ENCODE results near the gene SSX2IP. TPM values are rescaled to one million over a fixed set of nuclear protein-coding genes. Genes with fewer than 3 reads are reported as not detected.
"Not testable (repeated sequence)": the region's sequence is repeated elsewhere in the genome, so short reads cannot be mapped to it uniquely, and the experiment has no call there.

Gene SSX2IP
- total RNA-seq, 1 donor = 40.3 TPM

DNA sequence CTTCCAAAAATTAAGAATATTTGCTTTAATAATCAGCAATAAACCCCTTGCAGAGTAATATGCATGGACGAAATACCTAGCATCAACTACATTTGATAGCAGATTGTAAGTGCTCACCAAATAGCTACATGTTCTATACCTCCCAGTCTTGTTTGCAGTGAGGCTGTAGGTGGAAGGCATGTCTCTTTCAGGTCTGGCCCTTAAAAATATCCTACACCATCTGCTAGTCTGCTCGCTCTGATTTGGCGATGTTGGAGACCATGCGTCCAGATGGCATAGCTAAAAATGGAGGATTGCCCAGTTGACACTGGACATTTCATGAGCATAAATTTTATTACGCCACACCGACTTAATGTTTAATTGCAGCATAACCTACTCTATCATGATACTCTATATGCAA lies 47.1 kb downstream of the SSX2IP start:
- no peak overlapping the region for H3K4me3 ChIP-seq (ENCODE audit: low read depth, low read length)
- DNase-seq (ENCODE audit: low read depth) = no peak
- TF ChIP-seq, protein P1, sequence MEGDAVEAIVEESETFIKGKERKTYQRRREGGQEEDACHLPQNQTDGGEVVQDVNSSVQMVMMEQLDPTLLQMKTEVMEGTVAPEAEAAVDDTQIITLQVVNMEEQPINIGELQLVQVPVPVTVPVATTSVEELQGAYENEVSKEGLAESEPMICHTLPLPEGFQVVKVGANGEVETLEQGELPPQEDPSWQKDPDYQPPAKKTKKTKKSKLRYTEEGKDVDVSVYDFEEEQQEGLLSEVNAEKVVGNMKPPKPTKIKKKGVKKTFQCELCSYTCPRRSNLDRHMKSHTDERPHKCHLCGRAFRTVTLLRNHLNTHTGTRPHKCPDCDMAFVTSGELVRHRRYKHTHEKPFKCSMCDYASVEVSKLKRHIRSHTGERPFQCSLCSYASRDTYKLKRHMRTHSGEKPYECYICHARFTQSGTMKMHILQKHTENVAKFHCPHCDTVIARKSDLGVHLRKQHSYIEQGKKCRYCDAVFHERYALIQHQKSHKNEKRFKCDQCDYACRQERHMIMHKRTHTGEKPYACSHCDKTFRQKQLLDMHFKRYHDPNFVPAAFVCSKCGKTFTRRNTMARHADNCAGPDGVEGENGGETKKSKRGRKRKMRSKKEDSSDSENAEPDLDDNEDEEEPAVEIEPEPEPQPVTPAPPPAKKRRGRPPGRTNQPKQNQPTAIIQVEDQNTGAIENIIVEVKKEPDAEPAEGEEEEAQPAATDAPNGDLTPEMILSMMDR (IDR thresholded peaks at IDR 0.05; ENCODE audit: insufficient read depth, low read length) = no peak

DNA sequence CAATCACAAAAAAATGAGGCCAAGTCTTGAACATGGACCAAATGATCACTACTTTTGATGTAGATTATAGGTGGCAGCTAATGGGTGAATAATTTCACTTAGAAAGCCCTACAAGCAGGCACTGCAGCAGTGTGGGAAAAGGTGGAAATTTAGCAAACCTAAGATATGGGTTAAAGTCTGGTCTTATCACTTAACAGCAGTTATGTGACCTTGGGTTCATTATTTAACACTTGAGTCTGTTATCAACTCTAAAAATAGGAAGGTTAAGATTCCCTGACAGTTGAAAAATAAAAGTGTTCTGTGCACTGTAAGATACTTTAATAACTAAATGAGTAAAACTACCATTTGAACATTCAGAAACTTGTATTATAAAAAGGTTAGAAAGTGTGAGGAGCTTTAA lies 47.5 kb downstream of the SSX2IP start:
- no peak overlapping the region for H3K4me3 ChIP-seq (ENCODE audit: low read depth, low read length)
- TF ChIP-seq, protein P1 (IDR thresholded peaks at IDR 0.05; ENCODE audit: insufficient read depth, low read length) = no peak
- DNase-seq (ENCODE audit: low read depth) = no peak

DNA sequence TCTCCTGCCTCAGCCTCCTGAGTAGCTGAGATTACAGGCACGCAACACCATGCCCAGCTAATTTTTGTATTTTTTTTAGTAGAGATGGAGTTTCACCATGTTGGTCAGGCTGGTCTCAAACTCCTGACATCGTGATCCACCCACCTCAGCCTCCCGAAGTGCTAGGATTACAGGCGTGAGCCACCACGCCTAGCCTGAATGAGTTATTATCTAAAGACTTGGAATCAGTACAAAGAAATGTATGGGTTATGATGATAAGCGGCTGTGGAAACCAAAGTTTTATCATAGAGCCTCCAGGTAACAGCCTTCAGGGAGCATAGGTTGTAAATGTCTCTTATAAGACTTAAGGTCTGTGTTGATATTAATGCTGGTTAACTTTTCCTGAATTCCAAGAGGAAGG lies 50.5 kb downstream of the SSX2IP start:
- DNase-seq (ENCODE audit: low read depth); H3K4me3 ChIP-seq (ENCODE audit: low read depth, low read length): not testable (repeated sequence)

DNA sequence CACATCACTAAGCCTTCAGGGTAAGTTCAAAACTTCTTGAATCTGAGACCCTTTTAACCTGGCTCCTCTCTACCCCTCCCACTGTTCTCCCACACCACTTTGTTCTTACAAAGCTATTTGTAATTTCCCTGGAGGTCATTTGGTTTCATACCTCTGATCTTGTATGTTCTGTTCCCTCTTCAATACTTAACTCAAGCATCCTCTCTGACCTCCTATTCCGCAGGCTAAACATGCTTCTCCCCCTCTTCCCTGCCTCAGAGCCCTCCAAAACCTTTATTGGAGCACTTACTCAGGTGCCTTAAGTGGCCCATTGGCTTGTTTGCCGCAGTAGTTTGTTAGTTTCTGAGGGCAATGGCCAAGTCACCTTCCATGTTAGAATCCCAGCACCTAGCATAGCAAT lies 54.8 kb downstream of the SSX2IP start:
- H3K4me3 ChIP-seq (ENCODE audit: low read depth, low read length) = no peak overlapping the region
- DNase-seq (ENCODE audit: low read depth) = no peak
- TF ChIP-seq, protein P1 (IDR thresholded peaks at IDR 0.05; ENCODE audit: insufficient read depth, low read length) = no peak

DNA sequence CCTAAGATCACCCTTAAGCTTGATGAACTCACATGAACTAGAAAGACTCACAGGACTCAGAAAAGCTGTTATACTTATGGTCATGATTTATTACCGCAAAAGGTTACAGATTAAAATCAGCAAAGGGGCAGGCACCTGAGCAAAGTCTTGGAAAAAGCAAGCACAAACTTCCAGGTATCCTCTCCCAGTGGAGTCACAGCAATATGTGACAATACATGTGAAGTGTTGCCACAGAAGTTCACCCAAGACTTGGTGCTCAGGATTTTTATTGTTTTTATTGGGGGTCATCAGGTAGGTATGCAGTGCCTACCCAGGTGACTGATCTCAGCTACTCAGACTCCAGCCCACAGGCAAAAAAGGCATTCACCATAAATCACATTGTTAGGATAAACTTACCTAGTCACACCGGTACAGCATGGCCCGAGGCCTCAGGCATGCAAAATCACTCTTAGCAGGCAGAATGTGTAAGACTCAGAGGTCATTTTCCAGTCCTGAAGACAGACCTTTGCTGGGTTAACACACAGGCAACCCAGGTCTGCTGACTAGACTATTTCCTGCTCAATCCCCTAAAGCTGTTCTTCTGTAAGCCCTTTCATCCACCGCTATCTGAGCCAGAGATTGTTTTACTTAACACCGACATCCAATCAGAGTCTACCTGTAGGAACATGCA lies 55.6 kb downstream of the SSX2IP start:
- no peak for DNase-seq (ENCODE audit: low read depth)
- no peak overlapping the region for H3K4me3 ChIP-seq (ENCODE audit: low read depth, low read length)
- TF ChIP-seq, protein P1 (IDR thresholded peaks at IDR 0.05; ENCODE audit: insufficient read depth, low read length) = no peak

DNA sequence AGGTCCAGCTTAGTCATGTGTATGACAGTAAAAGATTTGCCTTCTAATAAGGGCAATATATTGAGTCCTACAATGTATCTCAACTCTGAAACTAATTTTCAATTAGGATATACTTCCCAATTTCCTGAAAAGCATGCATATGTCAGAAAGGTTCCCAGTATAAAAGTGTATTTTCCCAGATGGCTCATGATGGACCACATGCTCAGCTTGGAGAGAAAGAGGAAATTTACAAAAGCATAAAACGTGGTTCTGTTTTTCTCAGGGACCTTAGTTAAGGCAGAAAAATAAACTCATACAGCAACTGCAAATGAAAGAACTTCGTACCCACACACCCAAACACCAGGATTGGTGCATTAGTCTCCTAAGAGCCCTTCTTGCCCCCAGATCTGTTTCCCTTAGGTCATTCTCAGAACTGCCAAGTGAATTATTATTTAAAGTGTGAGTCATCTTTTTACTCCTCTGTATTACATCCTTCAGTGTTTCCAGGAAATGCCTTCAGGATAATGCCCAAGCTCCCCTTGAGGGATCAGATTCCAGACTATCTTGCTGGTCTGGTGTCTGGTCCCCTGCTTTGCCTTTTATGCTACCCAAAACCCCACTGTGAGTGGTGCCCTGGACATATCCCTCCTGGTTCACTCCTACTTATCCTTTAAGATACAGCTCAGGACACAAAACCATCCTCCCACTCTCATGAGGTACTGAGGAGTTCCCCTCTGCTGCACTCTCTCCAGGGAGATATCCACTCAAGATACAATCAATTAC lies 57.4 kb downstream of the SSX2IP start:
- H3K4me3 ChIP-seq (ENCODE audit: low read depth, low read length) = no peak overlapping the region
- TF ChIP-seq, protein P1 (IDR thresholded peaks at IDR 0.05; ENCODE audit: insufficient read depth, low read length) = no peak
- peak; percentile 77 for DNase-seq (ENCODE audit: low read depth)

DNA sequence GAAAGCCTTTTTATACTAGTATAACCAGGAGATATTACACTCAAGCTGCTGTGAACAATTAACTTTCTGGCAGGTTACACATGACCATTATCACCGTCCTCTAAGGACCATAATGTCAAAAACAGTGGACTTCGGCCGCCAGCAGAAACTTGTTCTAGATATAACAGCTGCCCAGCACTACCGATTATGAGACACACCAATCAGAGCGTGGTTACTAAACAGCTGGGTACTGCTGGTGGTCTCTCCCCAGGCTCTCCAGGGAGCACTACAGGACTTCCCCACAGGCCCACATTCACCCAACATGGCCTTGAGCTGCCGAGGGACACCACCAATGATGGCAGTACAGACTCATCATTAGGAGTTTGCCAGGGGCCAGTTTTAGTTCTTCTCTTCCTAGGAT lies 58.1 kb downstream of the SSX2IP start:
- no peak overlapping the region for H3K4me3 ChIP-seq (ENCODE audit: low read depth, low read length)
- TF ChIP-seq, protein P1 (IDR thresholded peaks at IDR 0.05; ENCODE audit: insufficient read depth, low read length) = no peak

More for the DNA sequence above, 58.1 kb downstream of the SSX2IP start:
- DNase-seq (ENCODE audit: low read depth) = no peak
